K562 (cell line): Measurements from ENCODE around the gene CNIH3. TPM values are rescaled to one million over a fixed set of nuclear protein-coding genes. Genes with fewer than 3 reads are reported as not detected.

Source experiments
- CREB5 ChIP-seq: fragments of 250-450 bp; sonication (Bioruptor Pico); IDR thresholded peaks from 2 replicates; pipeline ENCODE4 v1.5.0; 2020; ENCODE audit warnings: mild to moderate bottlenecking
- DIDO1 ChIP-seq: fragments of 450-650 bp; IDR thresholded peaks from 2 replicates; pipeline ENCODE4 v1.6.1; 2016; ENCODE audit warnings: low read depth, missing biosample characterization, missing genetic modification characterization
- EP300 ChIP-seq: IDR thresholded peaks from 2 replicates; pipeline ENCODE4 v1.6.1; 2012; ENCODE audit warnings: low read length, improper control_type of control experiment
- ESRRB ChIP-seq: fragments of 250-450 bp; sonication (Bioruptor Pico); IDR thresholded peaks from 2 replicates; pipeline ENCODE4 v1.5.0; 2020; ENCODE audit warnings: mild to moderate bottlenecking, moderate library complexity, borderline replicate concordance
- FOSL1 ChIP-seq: fragments of 200-800 bp; sonication (Bioruptor generic); conservative IDR thresholded peaks from 2 replicates; pipeline ENCODE4 v1.6.1; 2016; ENCODE audit warnings: missing genetic modification characterization, missing compliant biosample characterization
- GABPB2 ChIP-seq: fragments of 250-450 bp; sonication (Bioruptor Pico); conservative IDR thresholded peaks from 2 replicates; pipeline ENCODE4 v1.5.1; 2021; ENCODE audit warnings: mild to moderate bottlenecking
- GATAD2A ChIP-seq: fragments of 450-650 bp; IDR thresholded peaks from 2 replicates; pipeline ENCODE4 v1.6.1; 2017
- HDAC6 ChIP-seq: IDR thresholded peaks from 2 replicates; pipeline ENCODE4 v1.6.1; 2012; ENCODE audit warnings: low read depth, mild to moderate bottlenecking, control low read depth, inconsistent platforms, low read length, moderate library complexity
- HMBOX1 ChIP-seq: sonication (generic); IDR thresholded peaks from 2 replicates; pipeline ENCODE4 v1.6.1; 2016
- JUND ChIP-seq, 2 experiments: IDR thresholded peaks; 2 replicates in 1 of 2; 3 replicates in 1 of 2; pipeline ENCODE4 v1.6.1; 2011; ENCODE audit warnings: borderline replicate concordance in 2 of 2, low read depth in 2 of 2, low read length in 2 of 2, improper control_type of control experiment in 1 of 2, missing biosample characterization in 1 of 2, missing genetic modification characterization in 1 of 2, missing genetic modification reagents in 1 of 2
- NCOA2 ChIP-seq, 2 experiments: fragments of 450-650 bp; IDR thresholded peaks; 2 replicates each; pipeline ENCODE4 v1.6.1; 2018; ENCODE audit warnings: mild to moderate bottlenecking in 2 of 2, moderate library complexity in 1 of 2; ENCODE audit not compliant: partially characterized antibody in 2 of 2
- NEUROD1 ChIP-seq: fragments of 150-350 bp; IDR thresholded peaks from 2 replicates; pipeline ENCODE4 v1.6.1; 2014; ENCODE audit warnings: borderline replicate concordance, low read length, low read depth; ENCODE audit not compliant: partially characterized antibody
- PCBP2 ChIP-seq: fragments of 200-400 bp; formaldehyde crosslinking; IDR thresholded peaks from 2 replicates; pipeline ENCODE4 v1.6.1; 2018; ENCODE audit warnings: low read length, low read depth, mild to moderate bottlenecking, moderate library complexity; ENCODE audit not compliant: poor library complexity, severe bottlenecking
- PTRF ChIP-seq: fragments of 450-650 bp; IDR thresholded peaks from 2 replicates; pipeline ENCODE4 v1.6.1; 2016; ENCODE audit warnings: mild to moderate bottlenecking, missing genetic modification characterization, missing compliant biosample characterization
- RAD21 ChIP-seq, 2 experiments: fragments of 250-450 bp in 1 of 2; fragments of 450-650 bp in 1 of 2; sonication (Bioruptor Pico) in 1 of 2; formaldehyde crosslinking in 1 of 2; IDR thresholded peaks in 1 of 2; conservative IDR thresholded peaks in 1 of 2; 2 replicates each; pipeline versions ENCODE4 v1.4.0 to v1.8.0; 2020 to 2022; ENCODE audit warnings: mild to moderate bottlenecking in 2 of 2, moderate library complexity in 1 of 2
- SETDB1 ChIP-seq: IDR thresholded peaks from one replicate; pipeline ENCODE4 v1.6.1; 2012; ENCODE audit warnings: low read length, control low read depth, inconsistent platforms
- TRIM25 ChIP-seq: fragments of 450-650 bp; IDR thresholded peaks from 2 replicates; pipeline ENCODE4 v1.7.0; 2016; ENCODE audit warnings: borderline replicate concordance
- TRIM28 ChIP-seq: fragments of 450-650 bp; IDR thresholded peaks from 2 replicates; pipeline ENCODE4 v1.6.1; 2017
- ZKSCAN1 ChIP-seq: fragments of 150-350 bp; IDR thresholded peaks from 2 replicates; pipeline ENCODE4 v1.6.1; 2016; ENCODE audit warnings: low read depth, low read length
- ZNF146 ChIP-seq: IDR thresholded peaks from one replicate; pipeline ENCODE4 v1.6.1; 2018; ENCODE audit warnings: missing compliant biosample characterization; ENCODE audit not compliant: unreplicated experiment
- ZNF175 ChIP-seq: fragments of 200-800 bp; sonication (Bioruptor generic); IDR thresholded peaks from 2 replicates; pipeline ENCODE4 v1.6.1; 2016; ENCODE audit warnings: low read depth, mild to moderate bottlenecking, missing genetic modification characterization, missing compliant biosample characterization
- ZNF217 ChIP-seq: sonication (generic); formaldehyde crosslinking; IDR thresholded peaks from 2 replicates; pipeline ENCODE4 v1.8.0; 2022; ENCODE audit warnings: mild to moderate bottlenecking, missing genetic modification reagents
- ZNF384 ChIP-seq: IDR thresholded peaks from 2 replicates; pipeline ENCODE4 v1.6.1; 2012; ENCODE audit warnings: low read depth, low read length, improper control_type of control experiment
- ZNF561 ChIP-seq: fragments of 450-650 bp; formaldehyde crosslinking; conservative IDR thresholded peaks from 2 replicates; pipeline ENCODE4 v1.4.0; 2020; ENCODE audit warnings: mild to moderate bottlenecking, moderate library complexity
- ZNF699 ChIP-seq: fragments of 250-450 bp; sonication (Bioruptor Pico); IDR thresholded peaks from 2 replicates; pipeline ENCODE4 v1.8.0; 2021; ENCODE audit warnings: mild to moderate bottlenecking, moderate library complexity; ENCODE audit not compliant: insufficient replicate concordance
- polyA plus RNA-seq, 8 experiments: library from polyadenylated mRNA; depleted of rRNA in 4 of 8; stranded (reverse) in 5 of 8; unstranded in 3 of 8; fragments of >200 nt; fragmentation: Nextera tagmentation in 2 of 8; fragmentation: Illumina TruSeq in 1 of 8; extraction: Ambion mirVana in 2 of 8; extraction: Trizol in 1 of 8; gene quantifications; 2 replicates each; pipeline versions ENCODE4 v1.2.1 to v1.2.3, GENCODE V29; 2011 to 2014; ENCODE audit warnings: inconsistent platforms in 1 of 8, missing spikeins in 1 of 8
- total RNA-seq, 7 experiments: library from RNA; depleted of rRNA in 6 of 7; stranded (reverse); fragments of >200 nt in 6 of 7; fragmentation: Illumina TruSeq in 2 of 7; extraction: Trizol in 2 of 7; gene quantifications; 2 replicates each; pipeline versions ENCODE4 v1.2.1 to v1.2.3, GENCODE V29; 2011 to 2021; ENCODE audit warnings: low replicate concordance in 1 of 7

CNIH3 gene
- total and polyA plus RNA-seq, 9 of the 15 experiments (the other 6 are each of a cell fraction or from before 2014, with no cell fraction given) = 0.14 to 1.8 (median 0.79) TPM

- TF ChIP-seq SETDB1 (no peak), HDAC6 (no peak), ZNF217 (no peak), ZNF146 (no peak), ZNF561 (CRISPR knock-in tag) (no peak), PCBP2 (no peak), GATAD2A (no peak), ZKSCAN1 (no peak), EP300 (0 out of 2 replicates have a peak, but pooled peaks have one; percentile 17), RAD21 (CRISPR knock-in tag; conservative IDR thresholded peaks at IDR 0.05 in 1 of 2, IDR thresholded peaks at IDR 0.05 in 1 of 2) (no peak), PTRF (tag) (no peak), ZNF175 (peak; percentile 92), TRIM28 (no peak), FOSL1 (peak; percentile 98), NCOA2 (IDR thresholded peaks at IDR 0.05; ENCODE audit: partially characterized antibody in 2 of 2) (no peak), JUND (IDR thresholded peaks at IDR 0.05; ENCODE audit: borderline replicate concordance, low read depth, low read length) (peak; percentile 82; the same call in 1 of the 2 replicates), JUND (tag; IDR thresholded peaks at IDR 0.05; ENCODE audit: borderline replicate concordance, low read depth, low read length) (peak; percentile 62; the same call in 2 of the 3 replicates), ZNF384 (peak; percentile 73), TRIM25 (no peak), DIDO1 (tag) (no peak), GABPB2 (CRISPR knock-in tag) (no peak), NEUROD1 (no peak), ESRRB (CRISPR knock-in tag) (no peak), CREB5 (no peak), ZNF699 (CRISPR knock-in tag) (no peak), HMBOX1 (no peak)
Measured at GRCh38 chr1:224726441-224727182, 110.5 kb downstream of the CNIH3 start (continued).
